K562 (cell line): ENCODE data around the gene S100A6. TPM values are rescaled to one million over a fixed set of nuclear protein-coding genes. Genes with fewer than 3 reads are reported as not detected.
A peak's percentile ranks its signal among the peaks of the same experiment; 100 is the strongest.

ENCODE experiments used
- CTBP1 ChIP-seq: fragments of 450-650 bp; IDR thresholded peaks from 2 replicates; pipeline ENCODE4 v1.6.1; 2016; ENCODE audit warnings: borderline replicate concordance
- EP300 ChIP-seq: IDR thresholded peaks from 2 replicates; pipeline ENCODE4 v1.6.1; 2012; ENCODE audit warnings: low read length, improper control_type of control experiment
- KLF16 ChIP-seq: IDR thresholded peaks from 2 replicates; pipeline ENCODE4 v1.6.1; 2016; ENCODE audit warnings: antibody characterized with exemption
- MAZ ChIP-seq, 2 experiments: fragments of 450-650 bp in 1 of 2; sonication (generic) in 1 of 2; formaldehyde crosslinking; IDR thresholded peaks in 1 of 2; conservative IDR thresholded peaks in 1 of 2; 2 replicates each; pipeline versions ENCODE4 v1.4.0 to v1.5.0; 2020; ENCODE audit warnings: mild to moderate bottlenecking in 1 of 2, missing genetic modification reagents in 1 of 2
- MTA3 ChIP-seq: fragments of 450-650 bp; formaldehyde crosslinking; IDR thresholded peaks from 2 replicates; pipeline ENCODE4 v1.6.1; 2017; ENCODE audit warnings: mild to moderate bottlenecking, borderline replicate concordance
- MYNN ChIP-seq, 2 experiments: sonication (generic); formaldehyde crosslinking in 1 of 2; IDR thresholded peaks; 2 replicates each; pipeline versions ENCODE4 v1.5.0 to v1.6.1; 2016 to 2020; ENCODE audit warnings: antibody characterized with exemption in 1 of 2, missing genetic modification reagents in 1 of 2
- POLR3A ChIP-seq: IDR thresholded peaks from 2 replicates; pipeline ENCODE4 v1.6.1; 2011; ENCODE audit warnings: borderline replicate concordance, mild to moderate bottlenecking, moderate library complexity; ENCODE audit not compliant: insufficient read length, insufficient read depth; ENCODE audit errors: extremely low read depth
- TEAD4 ChIP-seq, 2 experiments: sonication (generic) in 1 of 2; formaldehyde crosslinking in 1 of 2; IDR thresholded peaks; 2 replicates each; pipeline versions ENCODE4 v1.6.1 to v1.8.0; 2012 to 2022; ENCODE audit warnings: borderline replicate concordance in 1 of 2, inconsistent platforms in 1 of 2, low read length in 1 of 2, mild to moderate bottlenecking in 1 of 2, missing genetic modification reagents in 1 of 2
- TFAP4 ChIP-seq: sonication (generic); formaldehyde crosslinking; IDR thresholded peaks from 2 replicates; pipeline ENCODE4 v1.8.0; 2022; ENCODE audit warnings: missing genetic modification reagents, mild to moderate bottlenecking, moderate library complexity, borderline replicate concordance
- TRIM25 ChIP-seq: fragments of 450-650 bp; IDR thresholded peaks from 2 replicates; pipeline ENCODE4 v1.7.0; 2016; ENCODE audit warnings: borderline replicate concordance
- XRCC5 ChIP-seq: fragments of 200-400 bp; formaldehyde crosslinking; IDR thresholded peaks from 2 replicates; pipeline ENCODE4 v1.6.1; 2017; ENCODE audit warnings: low read depth, mild to moderate bottlenecking, low read length
- ZFP91 ChIP-seq: sonication (generic); formaldehyde crosslinking; IDR thresholded peaks from 2 replicates; pipeline ENCODE4 v1.8.0; 2022; ENCODE audit warnings: mild to moderate bottlenecking, missing genetic modification reagents
- ZNF23 ChIP-seq: fragments of 250-450 bp; sonication (Bioruptor Pico); IDR thresholded peaks from 2 replicates; pipeline ENCODE4 v1.4.0; 2020; ENCODE audit warnings: mild to moderate bottlenecking
- ZNF740 ChIP-seq, 3 experiments: fragments of 200-800 bp in 1 of 3; sonication (Bioruptor generic) in 1 of 3; sonication (generic) in 1 of 3; formaldehyde crosslinking in 1 of 3; IDR thresholded peaks; 2 replicates each; pipeline versions ENCODE4 v1.6.1 to v1.8.0; 2016 to 2022; ENCODE audit warnings: mild to moderate bottlenecking in 2 of 3, missing compliant biosample characterization in 2 of 3, missing genetic modification characterization in 2 of 3, missing genetic modification reagents in 1 of 3
- polyA plus RNA-seq, 8 experiments: library from polyadenylated mRNA; depleted of rRNA in 4 of 8; stranded (reverse) in 5 of 8; unstranded in 3 of 8; fragments of >200 nt; fragmentation: Nextera tagmentation in 2 of 8; fragmentation: Illumina TruSeq in 1 of 8; extraction: Ambion mirVana in 2 of 8; extraction: Trizol in 1 of 8; gene quantifications; 2 replicates each; pipeline versions ENCODE4 v1.2.1 to v1.2.3, GENCODE V29; 2011 to 2014; ENCODE audit warnings: inconsistent platforms in 1 of 8, missing spikeins in 1 of 8
- total RNA-seq, 7 experiments: library from RNA; depleted of rRNA in 6 of 7; stranded (reverse); fragments of >200 nt in 6 of 7; fragmentation: Illumina TruSeq in 2 of 7; extraction: Trizol in 2 of 7; gene quantifications; 2 replicates each; pipeline versions ENCODE4 v1.2.1 to v1.2.3, GENCODE V29; 2011 to 2021; ENCODE audit warnings: low replicate concordance in 1 of 7

Gene S100A6
- total and polyA plus RNA-seq, 9 of the 15 experiments (the other 6 are each of a cell fraction or from before 2014, with no cell fraction given), result 9.8 to 66.5 (median 23.2) TPM

GRCh38 chr1:153545067-153546055 lies 9.6 kb upstream of the S100A6 start, which contains the start of gene S100A4 (continued):
- TF ChIP-seq EP300 (peak; percentile 35; the same call in 1 of the 2 replicates), CTBP1 (peak; percentile 56; the same call in 1 of the 2 replicates), ZNF740 (CRISPR knock-in tag; IDR thresholded peaks at IDR 0.05) (peak; percentile 47; the same call in 1 of the 2 replicates), ZNF740 (tag; IDR thresholded peaks at IDR 0.05) (no peak), MYNN (IDR thresholded peaks at IDR 0.05) (peak; percentile 51), MYNN (CRISPR knock-in tag; IDR thresholded peaks at IDR 0.05) (no peak), POLR3A (no peak), MTA3 (0 out of 2 replicates have a peak, but pooled peaks have one; percentile 64), TEAD4 (IDR thresholded peaks at IDR 0.05; ENCODE audit: low read length) (peak; percentile 60), TEAD4 (CRISPR knock-in tag; IDR thresholded peaks at IDR 0.05; ENCODE audit: borderline replicate concordance) (no peak), ZNF23 (CRISPR knock-in tag) (no peak), TRIM25 (no peak), XRCC5 (peak; percentile 94), MAZ (CRISPR knock-in tag; conservative IDR thresholded peaks at IDR 0.05 in 1 of 2, IDR thresholded peaks at IDR 0.05 in 1 of 2) (peak; percentile 37 to 80; a peak in 3 of 4 replicates), KLF16 (0 out of 2 replicates have a peak, but pooled peaks have one; percentile 12), TFAP4 (CRISPR knock-in tag) (0 out of 2 replicates have a peak, but pooled peaks have one; percentile 58), ZFP91 (CRISPR knock-in tag) (0 out of 2 replicates have a peak, but pooled peaks have one; percentile 10)
